ENCODE measurements around the gene GFRA1.

- TF ChIP-seq CTCF (conservative IDR thresholded peaks at IDR 0.05 in 1 of 2, IDR thresholded peaks at IDR 0.05 in 1 of 2; ENCODE audit: low read depth in 1 of 2, low read length in 2 of 2) = no peak
- no peak for TF ChIP-seq EZH2 (IDR thresholded peaks at IDR 0.05; ENCODE audit: low read length, missing control alignments)
These were observed 148.2 kb downstream of the GFRA1 start for GRCh38 chr10:116124777-116125176.
